HG03565 (cell line): ENCODE results near the gene RANBP3L.
"Not testable (repeated sequence)": the region's sequence is repeated elsewhere in the genome, so short reads cannot be mapped to it uniquely, and the experiment has no call there.

ENCODE experiments used
- ATAC-seq: cut with Tn5 transposase; IDR thresholded peaks from one replicate; pipeline ENCODE4 v1.9.1; 2021; ENCODE audit warnings: mild to moderate bottlenecking, moderate library complexity; ENCODE audit not compliant: unreplicated experiment

The RANBP3L gene

DNA sequence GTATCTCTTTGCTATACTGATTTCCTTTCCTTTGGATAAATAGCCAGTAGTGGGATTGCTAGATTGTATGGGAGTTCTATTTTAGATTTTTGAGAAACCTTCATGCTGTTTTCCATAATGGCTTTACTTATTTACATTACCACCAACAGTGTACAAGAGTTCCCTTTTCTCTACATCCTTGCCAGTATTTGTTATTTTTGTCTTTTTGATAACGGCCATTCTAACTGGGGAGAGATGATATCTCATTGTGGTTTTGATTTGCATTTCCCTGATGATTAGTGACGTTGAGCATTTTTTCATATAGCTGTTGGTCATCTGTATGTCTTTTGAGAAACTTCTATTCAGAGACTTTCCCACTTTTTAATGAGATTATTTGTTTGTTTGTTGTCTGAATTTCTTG, 85.8 kb downstream of the RANBP3L start:
- no peak for ATAC-seq

DNA sequence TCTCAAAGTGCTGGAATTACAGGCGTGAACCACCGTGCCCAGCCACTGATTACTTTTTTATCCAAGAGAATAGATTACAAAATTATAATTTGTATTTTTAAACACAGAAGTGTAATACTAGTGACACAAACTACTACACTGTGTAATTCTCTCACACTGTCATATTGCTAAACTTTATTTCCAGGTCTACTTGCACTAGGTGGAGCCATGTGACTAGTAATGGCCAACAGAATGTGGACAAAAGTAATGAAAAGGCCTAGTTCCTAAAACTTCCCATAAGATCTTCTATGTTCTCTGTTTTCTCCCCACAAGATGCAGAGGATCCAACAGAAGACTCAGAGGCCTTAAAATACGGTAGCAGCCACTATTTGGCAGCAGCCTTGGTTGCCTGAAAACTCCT, 87.3 kb downstream of the RANBP3L start:
- ATAC-seq: no peak

DNA sequence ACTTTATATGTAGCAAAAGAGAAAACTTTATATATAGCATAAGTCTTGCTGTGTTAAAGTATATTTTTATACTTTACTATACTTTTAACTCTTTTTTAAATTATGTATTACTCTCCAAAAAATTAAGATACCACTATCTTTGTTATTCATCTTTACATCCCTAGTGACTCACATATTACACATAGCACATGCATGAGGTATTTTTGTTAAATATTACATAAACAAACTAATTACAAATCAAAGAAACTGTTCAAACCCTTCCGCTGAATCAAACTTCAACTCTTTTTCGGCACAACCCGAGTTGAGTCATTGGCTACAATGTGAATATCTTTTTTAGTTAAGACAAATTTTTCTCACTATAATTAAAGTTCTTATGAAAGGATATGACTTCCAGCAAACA, 92.0 kb downstream of the RANBP3L start:
- no peak for ATAC-seq

DNA sequence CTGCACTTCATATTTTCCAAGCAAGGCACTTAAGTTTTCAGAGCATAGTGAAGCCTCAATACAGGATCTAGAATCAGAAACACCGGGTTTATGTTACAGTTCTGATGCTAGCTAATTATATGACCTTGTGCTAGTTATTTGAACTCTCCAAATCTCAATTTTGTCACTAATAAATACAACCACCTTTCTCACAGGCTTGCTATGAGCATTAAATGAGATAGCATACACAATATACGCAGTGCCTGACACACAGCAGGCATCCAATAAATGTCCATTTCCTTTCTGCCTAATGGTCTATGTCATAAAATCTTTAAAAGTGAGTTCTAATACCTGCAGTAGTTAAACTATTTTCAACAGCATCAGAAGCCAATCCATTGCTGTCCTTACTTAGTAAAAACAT, 92.9 kb downstream of the RANBP3L start:
- no peak for ATAC-seq

DNA sequence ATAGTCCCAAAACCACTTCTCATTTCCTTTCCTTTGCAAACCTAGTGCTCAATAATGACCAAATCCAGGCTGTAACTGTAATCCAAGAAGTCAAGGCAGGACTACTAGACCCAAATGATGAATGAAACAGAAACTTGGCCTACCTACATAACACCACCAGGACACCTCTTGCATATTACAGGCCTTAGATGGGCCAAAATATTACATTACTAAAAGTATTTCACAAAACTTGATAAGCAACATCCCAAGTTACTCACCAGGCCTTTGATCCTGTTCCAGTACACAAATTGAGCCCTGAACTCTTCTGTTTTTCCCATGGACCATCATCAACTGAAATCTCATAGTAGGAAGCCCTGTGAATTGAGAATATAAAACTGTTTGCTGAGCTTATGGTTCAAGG, 94.8 kb downstream of the RANBP3L start:
- ATAC-seq: no peak

DNA sequence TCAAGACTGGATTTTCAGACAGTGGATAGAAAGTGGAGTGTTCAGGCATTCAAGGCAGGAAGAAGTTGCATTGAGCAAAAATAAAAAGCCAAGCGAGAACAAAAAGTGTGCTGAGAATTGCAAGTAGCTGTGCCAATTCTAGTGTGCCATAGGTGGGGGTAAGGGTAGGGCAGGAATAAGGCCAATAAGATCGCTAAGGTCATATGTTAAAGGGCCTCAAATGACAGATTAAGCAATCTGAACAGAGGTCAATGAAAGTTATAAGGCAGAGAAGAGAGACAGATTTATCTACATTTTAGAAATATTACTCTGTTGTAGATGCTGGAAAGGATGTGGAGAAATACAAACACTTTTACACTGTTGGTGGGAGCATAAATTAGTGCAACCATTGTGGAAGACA, 96.4 kb downstream of the RANBP3L start:
- ATAC-seq: no peak

DNA sequence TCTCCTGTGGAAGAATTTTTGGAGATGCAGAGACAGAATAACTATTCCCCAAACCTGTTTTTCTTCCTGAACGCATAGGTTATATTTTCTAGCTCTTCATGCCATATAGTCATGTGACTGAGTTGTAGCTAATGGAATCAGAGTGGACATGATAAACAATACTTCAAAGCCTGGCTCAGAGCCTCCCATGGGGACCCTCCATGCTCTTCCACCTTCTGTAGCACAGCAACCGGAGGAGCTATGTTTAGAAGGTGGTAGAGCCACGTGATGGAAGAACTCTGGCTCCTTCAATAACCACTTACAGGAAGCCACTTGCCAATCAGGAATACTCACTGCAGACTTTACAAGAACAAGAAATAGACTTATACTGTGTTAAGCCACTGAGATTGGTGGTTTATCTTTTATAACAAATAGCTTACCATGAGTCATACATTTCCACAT, 99.2 kb downstream of the RANBP3L start:
- ATAC-seq: no peak

DNA sequence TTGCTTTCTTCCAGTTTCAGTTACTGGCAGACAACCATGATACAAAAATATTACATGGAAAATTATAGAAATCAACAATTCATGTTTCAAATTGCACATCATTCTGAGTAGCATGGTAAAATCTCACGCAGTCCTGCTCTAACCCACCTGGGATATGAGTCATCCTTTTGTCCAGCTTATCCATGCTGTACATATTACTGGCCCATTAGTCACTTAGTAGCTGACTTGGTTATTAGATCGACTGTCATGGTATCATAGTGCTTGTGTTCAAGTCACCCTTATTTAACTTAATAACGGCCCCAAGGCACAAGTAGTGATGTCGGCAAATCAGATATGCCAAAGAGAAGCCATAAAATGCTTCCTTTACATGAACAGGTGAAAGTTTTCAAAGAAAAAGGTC, 101.2 kb downstream of the RANBP3L start:
- ATAC-seq: no peak

DNA sequence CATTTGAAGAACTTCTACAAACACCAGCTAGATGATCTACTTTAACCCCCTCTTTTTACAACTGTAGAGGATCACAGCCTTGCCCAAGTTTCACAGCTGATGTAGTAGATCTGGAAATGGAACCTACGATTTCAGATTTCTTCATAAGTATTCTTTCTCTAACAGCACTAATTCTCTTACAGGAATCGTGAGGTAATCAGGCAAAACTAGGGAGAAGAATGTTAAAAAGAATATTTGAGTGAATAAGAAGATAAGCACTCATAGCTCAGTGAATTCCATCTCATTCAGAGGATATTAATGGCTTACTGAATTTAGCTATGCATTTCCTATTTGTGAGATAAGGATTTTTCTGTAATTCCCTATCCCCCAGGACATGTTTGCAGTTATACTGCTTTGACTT, 102.1 kb downstream of the RANBP3L start:
- ATAC-seq: no peak

DNA sequence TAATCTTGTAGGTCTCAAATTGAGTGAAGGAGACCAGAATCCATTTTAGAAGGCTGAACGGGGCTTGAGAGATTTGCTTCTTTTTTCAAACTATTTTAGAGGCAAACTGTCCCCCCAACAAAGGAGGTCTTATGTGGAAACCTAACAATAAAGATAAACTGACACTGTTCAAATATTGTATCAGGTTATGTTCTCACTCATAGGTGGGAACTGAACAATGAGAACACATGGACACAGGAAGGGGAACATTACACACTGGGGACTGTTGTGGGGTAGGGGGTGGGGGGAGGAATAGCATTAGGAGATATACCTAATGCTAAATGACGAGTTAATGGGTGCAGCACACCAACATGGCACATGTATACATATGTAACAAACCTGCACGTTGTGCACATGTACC, 102.9 kb downstream of the RANBP3L start:
- not testable (repeated sequence) for ATAC-seq
